Stimulated activated CD4-positive, alpha-beta T cell treated with anti-CD3 and anti-CD28 coated beads, Interleukin-15, amount 100 ng/mL, for 24 hours (primary cell): ENCODE results near the gene RNF220.
A peak's percentile ranks its signal among the peaks of the same experiment; 100 is the strongest.

Source experiments
- DNase-seq: peaks from one replicate; pipeline ENCODE4 v3.0.0-alpha.2; 2020

Gene RNF220

DNA sequence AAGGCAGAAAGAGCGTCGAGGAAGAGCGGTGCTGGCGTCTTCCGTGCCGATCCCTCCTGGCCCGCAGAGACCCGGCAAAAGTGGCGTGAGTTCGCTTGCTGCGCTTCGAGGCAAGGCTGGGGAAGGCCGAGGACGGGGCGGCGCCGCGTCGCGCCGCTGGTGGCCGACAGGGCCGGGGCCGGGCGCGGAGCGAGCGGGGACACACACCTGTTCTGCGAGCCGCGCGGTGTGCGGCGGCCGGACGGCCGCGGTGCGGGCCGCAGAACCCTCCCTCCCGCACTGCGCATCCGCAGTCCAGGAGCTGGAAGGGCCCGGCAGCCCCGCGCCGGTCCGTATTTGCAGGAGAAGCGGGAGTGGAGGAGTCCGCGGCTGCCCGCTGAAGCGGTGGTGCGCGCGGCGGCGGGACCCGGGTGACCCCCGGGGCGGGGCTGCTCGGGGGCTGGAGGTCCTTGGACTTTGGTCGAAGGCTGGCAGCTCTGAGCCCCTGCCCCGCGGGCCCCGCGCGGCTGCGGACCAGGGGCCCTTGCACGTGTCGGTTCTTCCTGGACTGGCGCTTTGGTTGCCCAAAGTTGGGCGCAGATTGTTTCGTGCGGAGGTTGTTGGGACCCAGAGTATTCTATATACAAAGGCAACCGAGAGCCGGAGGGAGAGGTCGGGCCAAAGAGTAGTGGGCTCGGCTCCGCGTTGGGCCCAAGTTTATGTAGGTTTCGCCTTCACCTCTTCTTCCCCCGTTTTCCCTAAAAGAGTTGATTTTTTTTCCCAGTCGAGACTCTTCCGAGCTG is 2.6 kb downstream of the RNF220 start:
- DNase-seq = peak; percentile 23

DNA sequence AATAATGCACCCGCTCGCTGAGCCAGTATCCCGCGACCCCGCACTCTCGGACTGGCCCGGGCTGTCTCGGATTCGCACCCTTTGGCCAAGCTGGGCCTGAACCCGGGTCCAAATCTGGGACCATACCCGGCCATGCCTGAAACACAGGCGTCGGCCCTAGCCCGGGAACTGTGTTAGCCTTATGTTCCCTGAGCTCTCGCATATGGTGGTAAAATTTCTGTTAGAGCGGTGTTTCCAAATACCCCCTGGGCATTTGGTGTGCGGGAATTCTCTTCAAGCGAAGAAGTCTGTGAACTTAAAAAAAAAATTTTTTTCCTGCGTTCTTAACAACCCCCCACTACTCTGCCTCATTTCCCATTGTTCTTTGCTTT is 3.1 kb downstream of the RNF220 start:
- no peak for DNase-seq

DNA sequence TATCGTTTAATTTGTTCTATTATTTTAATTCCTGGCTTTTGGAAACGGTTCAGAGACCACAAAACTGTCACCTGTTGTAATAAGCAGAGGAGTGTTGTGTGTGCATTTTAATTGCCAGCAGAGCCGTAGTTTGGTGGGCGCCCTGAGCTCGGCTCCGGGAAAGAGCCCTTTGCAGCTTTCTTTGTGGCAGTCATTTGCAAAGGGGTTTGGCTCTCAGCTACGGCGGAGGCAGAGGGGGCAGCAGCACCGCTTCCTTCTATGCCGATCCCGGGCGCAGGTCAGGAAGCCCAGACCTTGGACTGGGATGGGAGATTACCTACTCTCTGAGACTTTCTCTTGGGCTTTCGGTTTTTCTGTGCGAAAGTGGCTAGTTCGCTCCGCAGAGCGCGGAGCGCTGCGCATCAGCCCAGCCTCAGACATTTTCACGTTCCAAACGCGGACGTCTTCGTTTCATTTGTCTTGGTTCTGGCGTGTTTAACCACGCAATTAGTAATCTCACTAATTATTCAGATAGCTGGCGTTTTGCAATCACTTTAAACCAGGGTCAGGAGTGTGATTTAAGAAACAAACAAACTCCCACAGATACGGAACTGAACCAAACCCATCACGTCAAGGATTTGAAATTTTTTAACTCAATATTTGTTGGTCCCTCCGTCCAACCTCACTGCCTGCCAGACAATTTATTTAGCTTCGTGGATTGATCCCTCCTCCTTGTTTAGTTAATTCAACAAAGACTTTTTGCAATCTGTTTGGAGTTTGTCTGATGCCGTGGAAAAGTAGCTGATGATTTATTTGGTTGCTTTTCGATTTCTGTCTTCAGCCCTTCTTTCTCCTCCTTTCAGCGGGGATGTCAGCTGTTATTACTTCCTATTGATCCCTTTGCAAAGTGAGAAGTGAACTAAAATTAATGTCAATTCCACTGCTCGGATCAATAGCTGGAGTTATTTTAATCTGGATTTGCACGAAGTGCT is 3.9 kb downstream of the RNF220 start:
- peak; percentile 28 for DNase-seq

DNA sequence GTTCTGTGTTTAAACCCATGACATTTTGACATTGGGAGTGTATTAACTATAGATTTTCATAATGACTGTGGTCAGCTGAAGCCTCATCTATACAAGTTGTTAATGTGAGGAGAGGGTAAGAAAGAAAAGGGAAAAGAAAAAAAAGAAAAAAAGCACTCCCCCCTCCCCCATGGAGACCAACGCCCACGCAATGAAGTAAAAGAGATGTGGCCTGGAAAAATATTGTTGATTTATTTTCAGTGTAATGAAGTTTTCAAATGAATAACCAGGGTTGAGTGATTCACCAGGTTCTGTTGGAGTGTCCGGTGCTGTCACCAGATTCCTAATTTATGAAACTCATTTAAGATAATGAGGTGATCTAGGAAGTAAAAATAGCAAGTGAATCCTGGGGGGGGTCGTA is 4.7 kb downstream of the RNF220 start:
- DNase-seq = no peak

DNA sequence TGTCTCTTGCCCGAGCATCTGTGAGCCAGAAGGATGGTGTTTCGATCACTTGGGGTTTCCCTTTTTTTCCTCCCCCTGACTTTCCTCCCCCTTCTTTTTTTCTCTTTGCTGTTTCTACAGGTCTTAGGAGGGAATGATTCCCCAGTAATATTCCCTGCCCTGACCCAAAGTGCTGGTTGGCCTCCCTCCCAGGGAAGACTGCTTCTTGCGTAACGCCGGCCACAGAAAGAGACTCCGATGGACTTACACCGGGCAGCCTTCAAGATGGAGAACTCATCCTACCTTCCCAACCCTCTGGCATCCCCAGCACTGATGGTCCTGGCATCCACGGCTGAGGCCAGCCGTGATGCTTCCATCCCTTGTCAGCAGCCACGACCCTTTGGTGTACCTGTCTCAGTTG is 6.8 kb downstream of the RNF220 start:
- DNase-seq = no peak

DNA sequence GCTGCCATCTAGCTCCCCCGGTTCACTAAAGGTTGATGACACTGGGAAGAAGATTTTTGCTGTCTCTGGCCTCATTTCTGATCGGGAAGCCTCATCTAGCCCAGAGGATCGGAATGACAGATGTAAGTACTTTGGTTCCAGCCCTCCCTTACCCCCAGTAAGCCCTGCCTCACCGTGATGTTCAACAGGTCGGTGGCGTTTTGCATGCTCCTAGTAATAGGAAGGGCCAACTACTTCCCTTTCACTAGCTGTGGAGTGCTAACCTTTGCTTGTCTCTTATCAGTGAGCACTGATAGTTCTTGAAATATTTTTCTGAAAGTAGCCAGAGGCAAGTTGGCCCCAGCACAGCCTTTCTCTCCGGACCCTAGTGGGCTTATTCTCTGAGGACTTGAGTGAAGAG is 7.5 kb downstream of the RNF220 start:
- no peak for DNase-seq

DNA sequence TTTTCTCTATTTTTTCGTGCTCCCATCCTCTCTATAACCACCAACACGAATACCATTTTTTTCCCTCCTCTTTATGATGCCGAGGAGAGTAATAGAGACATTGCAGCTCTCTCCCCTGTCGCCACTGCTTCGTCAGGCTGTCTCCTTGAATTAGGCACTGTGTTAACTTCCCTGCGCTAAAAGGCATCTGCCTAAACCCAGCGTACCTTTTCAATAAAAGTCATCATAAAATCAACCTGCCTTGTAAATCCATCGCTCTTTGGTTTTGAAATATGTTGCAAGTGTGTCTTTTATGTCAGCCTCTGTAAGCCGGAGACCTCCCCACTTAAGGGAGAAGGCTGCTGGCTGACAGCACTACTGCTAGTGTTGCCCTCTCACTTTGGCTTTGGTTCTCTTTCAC is 8.7 kb downstream of the RNF220 start:
- DNase-seq = no peak

DNA sequence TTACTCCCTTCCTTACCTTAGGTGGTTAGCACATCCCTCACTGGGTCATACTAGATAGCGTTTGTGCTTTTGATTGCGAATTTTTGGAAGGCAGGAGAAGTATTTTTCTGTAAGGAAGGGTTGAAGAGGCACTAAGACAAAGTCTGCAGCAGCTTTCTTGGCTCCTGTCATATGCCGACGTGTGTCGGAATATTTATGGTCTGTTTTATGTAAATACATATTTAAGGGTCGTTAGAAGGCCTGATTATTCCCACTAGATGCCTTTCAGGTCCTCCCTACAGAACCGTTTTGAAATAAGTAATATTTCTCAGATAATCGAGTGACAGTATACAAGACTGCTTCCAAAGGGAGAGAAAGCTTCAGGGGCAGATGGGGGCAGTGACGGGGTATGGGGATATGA is 10.0 kb downstream of the RNF220 start:
- DNase-seq = no peak

DNA sequence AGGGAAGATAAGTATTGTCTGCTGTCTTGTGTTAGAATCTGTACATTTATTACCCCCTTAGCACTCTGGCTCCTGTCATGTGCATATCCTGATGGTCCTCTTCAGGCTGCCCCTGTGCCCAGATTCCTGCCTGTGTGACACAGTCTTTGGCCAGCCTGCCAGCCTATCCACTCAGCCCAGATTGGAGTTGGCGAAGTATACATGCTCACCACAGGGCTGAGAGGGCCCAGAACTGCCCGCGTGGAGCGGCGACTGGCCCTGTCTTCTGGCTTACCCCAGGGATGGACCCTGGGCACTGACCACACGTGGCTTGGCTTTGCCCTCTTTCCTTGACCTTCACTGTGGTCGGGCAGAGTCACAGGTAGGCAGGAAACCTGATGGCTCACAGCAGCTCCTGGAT is 11.4 kb downstream of the RNF220 start:
- no peak for DNase-seq

DNA sequence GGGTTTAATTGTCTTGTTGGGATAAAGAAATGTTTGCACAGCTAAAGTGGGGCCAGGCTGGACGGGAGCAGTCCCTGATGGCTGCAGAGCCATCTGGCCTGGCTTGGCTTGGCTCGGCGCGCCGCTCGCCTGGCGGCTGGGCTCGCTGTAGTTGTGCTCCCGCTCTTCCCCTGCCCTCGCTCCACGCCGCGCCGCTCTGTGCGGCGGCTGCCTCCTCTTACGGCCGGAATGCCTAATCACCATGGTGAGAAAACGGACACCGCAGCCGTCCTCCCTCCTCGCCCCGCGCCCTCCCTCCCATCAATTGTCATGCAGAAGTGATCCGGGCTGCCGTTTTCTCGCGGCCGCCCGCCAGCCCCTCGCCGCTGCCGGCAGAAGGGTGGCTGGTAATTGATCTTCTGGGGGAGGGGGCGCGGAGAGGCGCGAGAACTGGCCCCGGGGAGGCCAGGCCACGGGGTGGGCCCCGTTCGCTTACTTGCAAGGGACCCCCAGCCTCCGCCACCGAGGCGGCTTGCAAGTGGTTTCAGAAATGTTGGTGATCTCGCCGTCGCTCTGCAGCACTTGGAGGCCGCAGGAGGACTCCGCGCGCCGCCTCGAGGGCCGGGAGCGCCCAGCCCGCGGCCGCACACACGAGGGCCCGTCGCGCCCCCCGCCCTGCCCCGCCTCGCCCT is 12.4 kb downstream of the RNF220 start:
- peak; percentile 16 for DNase-seq

DNA sequence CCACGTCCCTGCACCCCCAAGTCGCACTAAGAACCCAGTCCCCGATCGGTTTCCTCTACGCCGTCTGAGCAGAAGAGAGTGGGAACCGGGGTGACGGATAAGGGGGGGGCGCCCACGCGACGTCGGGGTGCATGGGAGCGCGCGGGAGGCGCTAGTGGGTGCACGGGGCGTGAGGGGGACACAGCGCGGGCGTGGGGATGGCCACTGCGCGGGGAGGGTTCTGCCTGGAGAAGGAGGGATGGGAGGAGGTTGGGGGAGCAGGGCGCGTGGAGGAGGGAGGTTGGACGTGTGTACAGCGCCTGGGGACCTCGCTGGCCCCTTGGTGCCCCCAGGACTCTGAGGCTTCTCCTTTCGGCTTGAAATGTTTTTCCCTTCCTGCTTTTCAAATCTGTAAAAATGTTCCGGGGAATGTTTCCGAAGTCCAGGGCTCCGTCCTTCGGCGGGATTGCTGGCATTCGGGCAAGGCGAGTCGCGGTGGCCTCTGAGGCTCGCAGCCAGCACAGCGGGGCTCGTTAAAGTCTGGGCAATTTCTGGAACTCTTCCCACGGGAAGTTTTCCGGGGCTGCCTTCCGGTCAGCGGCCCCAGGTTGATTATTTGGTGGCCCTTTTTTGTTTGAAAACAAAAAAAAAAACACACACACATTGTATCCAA is 13.1 kb downstream of the RNF220 start:
- DNase-seq = no peak

DNA sequence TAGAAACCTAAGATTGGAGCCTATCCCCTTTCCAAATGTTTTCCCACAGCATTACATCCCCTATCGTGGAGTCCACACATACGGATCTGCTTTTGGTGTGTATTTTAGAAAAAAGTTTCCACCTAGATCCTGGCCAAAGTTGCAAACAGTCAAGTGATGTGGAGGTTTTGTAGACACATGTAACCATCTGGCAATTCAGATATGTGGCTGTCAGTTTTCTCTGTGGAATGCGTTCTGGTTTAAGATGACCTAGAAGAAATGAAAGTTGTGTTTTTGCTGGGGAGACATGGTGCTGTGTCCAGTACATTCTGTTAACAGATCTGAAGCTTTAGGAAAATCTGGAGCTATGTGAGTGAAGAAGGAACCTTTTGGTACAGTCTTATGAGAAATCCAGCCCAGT is 14.8 kb downstream of the RNF220 start:
- no peak for DNase-seq

DNA sequence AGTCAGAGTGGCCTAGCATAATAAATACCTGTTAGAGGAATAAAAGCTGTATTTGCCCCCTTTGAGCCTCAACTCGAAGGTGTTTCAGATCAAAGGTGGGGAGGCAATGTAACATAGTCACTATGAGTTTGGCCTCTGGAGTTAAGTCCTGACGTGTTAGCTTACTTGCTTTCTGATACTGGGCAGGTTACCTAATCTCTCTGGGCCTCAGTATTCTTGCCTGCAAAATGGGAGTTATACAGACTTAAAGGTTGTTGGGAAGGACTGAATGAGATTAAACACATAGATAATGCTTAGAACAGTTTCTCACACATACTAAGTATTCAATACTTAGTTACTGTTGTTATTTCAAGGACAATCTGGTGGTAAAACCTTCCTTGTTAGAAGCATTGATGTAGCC is 15.5 kb downstream of the RNF220 start:
- no peak for DNase-seq

DNA sequence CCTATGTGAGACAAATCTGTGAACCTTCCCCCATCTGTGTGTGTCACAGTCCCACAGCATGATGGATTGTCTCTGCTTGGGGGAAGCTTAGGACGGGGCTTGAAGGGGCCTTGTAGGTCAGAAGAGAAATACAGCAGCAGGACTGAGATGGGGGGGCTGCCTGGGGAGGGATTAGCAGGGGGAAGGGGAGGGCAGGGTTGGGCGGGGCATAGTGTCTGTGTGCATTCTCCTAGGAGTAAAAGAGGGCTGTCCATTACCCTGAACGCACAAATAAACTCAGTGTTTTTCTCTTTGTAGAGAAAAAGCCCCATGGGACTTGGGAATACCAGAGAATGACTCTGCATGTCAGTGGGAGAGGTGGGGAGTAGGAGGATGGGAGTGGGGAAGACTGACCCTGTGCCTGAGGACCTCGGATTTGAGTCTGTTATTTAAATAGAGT is 16.4 kb downstream of the RNF220 start:
- DNase-seq = no peak

DNA sequence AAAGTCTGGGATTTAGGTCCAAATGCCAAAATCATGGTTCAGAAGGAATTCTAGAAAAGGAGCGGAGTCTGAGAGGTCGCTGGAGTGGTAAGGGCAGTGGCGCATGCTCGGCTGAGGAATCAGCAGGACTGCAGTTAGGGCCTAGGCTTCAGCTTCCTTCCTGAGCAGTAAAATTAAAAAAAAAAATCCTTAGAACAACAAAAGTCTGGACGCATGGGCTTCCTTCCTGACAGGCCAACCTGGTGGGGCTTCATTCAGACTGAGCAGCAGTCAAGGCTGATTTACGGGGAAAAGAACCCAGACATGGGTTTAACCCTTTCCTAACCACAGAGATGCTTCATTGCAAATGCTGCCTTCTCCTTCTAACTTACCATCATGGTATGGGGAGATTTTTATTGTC is 17.1 kb downstream of the RNF220 start:
- no peak for DNase-seq

DNA sequence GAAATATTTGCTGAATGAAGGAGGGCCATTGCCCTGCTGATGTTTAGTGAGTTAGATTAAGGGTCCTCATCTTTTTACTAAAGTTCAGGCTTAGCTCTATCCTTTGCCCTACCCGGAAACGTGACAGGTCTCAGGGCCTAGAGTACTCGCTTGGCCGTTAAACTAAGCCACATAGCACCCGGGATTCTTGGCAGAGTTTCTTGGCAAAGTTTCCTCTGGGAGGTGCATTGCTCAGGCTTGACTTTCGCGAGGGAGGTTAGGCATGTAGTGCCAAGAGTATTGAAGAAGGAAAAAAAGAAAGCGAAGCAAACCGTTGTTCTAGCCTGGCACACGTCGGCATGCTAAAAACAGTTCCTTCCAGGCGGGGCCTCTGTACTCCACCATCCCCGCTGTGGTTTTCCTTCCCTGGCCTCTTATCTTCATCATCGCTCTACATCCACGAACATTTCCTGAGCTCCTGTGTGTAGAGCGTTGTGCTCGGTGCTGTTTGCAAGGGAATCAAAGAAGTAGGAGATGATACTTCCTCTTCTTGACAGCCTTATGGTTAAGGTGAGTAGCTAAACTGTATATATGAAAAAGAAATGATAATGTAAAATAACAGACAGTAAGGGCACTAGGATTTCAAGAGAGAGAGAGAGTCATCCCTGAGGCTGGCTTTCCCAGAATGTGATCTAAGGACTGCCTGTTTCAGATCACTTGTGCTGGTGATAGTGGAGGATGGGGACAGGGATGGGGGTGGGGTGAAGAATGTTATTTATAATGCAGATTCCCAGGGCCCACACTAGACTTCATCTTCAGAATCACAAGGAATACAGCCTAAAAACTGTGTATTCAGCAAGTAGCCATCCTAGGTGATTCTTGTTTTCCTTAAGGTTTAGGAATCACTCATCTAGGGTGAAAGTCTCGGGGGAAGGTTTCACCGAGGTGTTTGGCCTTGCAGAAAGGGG is 18.8 kb downstream of the RNF220 start:
- DNase-seq = no peak

DNA sequence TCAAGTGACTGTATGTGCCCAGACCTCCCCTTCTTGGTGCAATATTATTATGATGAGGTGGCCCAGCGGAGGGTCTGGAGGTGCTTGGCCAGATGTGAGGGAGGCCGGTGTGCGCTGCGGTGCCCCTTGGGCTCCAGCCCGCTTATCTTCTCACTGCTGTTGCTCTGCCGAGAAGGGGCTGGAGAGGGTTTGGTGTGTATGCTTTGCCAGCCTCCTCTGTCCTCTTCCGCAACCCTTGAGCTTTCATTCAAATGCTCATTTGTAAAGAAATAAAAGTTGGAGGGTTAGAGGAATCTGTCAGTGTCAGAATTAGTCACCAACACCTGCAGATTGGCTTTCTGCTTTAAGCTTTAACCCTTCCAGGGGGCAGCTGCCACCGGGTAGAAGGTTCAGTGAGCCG is 19.7 kb downstream of the RNF220 start:
- DNase-seq = no peak

DNA sequence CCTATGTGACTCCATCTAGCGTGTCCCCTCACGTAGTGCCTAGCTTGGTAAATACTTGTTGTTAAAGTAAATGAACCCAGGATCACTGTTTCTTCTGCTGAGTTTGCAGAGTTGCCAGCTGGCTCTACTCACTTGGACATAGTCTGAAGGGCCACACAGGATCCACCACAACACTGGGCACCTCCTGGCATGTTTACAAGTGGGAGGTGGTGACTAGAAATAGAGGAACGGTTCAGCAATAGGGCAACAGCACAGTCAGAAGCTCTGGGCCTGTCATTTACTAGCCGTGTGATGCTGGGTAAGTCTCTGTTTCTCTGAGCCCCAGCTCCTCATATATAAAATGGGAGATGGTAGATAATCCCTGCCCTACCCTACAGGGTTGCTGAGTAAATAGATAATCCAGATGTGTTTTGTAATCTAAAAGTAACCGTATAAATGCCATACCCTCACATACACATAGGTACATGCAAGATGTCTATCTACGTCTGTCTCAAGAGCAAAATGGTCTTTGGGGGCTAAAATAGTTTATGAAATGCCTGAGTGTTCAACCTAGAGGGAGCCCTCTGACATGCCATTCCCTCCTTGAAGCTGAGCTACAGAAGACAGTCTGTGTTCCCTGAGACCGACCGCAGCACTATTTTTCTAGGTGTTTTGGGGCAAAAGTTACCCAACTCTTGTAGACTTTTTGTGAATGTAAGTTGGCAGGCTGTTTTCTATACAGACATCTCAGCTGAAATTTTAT is 20.5 kb downstream of the RNF220 start:
- DNase-seq = no peak

DNA sequence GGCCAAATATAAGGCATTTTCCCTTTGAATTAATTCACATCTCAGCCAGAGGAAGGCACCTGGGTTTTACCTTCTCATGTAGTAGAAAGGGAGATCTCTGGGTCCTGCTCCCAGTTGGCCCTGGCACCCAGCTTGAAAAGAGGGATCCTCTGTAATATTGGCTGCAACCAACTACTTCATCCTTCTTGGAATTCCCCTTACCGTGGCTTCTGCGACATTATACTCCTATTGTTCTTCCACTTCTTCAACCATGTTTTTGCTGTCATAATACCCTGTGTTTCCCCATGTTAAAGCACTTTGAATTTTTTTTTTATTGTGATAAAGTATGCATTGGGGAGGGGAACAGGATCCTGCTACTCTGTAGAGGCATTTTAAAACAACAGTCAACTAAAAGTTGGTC is 26.8 kb downstream of the RNF220 start:
- DNase-seq = no peak

DNA sequence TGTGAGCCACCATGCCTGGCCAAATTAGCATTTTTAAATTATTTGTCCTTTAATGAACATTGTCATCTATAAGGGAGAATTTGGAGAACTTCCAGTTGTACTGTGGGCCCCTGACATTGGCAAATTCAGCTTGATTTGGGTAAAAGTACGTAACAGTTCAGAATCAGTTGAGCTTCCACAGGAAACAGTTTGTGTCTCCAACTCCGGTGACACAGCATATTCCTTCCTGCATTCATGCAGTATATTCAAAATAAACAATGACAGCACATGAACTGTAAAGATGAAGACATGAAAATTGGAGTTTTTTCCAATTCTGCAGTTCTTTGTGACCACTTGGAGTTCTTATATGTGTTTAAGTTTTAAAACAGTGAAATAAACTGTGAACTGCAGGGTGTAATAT is 28.2 kb downstream of the RNF220 start:
- DNase-seq = no peak
